ENCODE data around the gene CDC14B.

DNA sequence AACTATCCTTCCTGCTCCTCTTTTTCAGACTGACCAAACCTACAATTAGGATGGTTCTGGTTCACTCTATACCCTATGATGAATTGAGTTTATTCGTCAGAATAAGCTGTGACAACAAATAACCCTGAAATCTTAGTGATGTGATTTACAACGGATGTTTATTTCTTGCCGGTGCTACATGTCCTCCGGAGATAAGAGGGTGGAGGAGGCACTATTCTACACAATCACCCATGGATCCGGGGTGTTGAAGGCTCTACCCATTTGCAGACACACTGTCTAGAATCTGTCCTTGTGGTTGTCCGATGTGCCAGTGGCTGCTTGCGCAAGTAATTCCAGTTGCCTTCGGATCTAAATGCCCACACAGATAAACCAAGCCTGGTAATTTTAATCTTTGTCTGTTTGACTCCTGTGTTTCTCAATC is 44.7 kb downstream of the CDC14B start:
- TF ChIP-seq, protein P1, sequence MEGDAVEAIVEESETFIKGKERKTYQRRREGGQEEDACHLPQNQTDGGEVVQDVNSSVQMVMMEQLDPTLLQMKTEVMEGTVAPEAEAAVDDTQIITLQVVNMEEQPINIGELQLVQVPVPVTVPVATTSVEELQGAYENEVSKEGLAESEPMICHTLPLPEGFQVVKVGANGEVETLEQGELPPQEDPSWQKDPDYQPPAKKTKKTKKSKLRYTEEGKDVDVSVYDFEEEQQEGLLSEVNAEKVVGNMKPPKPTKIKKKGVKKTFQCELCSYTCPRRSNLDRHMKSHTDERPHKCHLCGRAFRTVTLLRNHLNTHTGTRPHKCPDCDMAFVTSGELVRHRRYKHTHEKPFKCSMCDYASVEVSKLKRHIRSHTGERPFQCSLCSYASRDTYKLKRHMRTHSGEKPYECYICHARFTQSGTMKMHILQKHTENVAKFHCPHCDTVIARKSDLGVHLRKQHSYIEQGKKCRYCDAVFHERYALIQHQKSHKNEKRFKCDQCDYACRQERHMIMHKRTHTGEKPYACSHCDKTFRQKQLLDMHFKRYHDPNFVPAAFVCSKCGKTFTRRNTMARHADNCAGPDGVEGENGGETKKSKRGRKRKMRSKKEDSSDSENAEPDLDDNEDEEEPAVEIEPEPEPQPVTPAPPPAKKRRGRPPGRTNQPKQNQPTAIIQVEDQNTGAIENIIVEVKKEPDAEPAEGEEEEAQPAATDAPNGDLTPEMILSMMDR (IDR thresholded peaks at IDR 0.05; ENCODE audit: low read length), result no peak
- no peak for TF ChIP-seq EZH2 (optimal IDR thresholded peaks at IDR 0.05; ENCODE audit: low read depth, low read length)

All from MM.1S (cell line).